8988T (cell line): Measurements from ENCODE around the gene KRTAP3-2.

ENCODE experiments used
- DNase-seq: peaks from one replicate; pipeline ENCODE4 v3.0.0; 2011

The KRTAP3-2 gene

DNA sequence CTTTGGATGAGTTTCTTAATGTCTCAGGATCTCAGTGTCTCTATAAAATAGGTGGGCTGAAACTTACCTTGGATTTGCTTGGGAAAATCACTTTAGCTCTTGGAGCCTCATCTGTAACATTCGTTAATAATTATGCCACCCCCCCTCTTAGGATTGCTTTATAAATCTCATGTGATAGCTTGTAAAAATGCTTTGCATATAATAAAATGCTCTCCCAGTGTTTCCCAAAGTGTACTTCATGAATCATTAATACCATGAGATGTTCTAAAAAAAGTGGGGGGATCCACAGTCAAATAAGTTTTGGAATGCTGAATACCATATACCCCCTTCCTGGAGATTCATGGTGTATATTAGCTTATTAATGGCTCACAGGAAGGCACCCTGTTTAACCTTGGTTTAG, 38.1 kb downstream of the KRTAP3-2 start:
- DNase-seq = no peak

DNA sequence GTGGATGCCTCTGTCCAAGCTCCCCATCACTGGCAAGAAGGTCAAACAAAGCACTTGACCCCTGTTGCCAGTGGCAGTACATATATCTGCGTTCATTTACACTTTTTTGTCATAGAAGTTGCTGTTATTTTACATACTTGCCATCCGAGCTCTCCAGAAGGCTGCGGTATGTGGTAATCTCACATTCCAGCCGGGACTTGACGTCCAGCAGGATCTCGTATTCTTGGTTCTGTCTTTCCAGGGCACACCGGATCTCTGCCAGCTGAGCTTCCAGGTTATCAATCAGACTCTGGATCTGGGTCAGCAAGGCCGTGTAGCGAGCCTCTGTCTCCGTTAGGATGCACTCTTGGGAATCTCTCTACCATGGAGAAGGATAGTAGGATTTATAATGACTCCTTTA, 39.6 kb downstream of the KRTAP3-2 start:
- no peak for DNase-seq

DNA sequence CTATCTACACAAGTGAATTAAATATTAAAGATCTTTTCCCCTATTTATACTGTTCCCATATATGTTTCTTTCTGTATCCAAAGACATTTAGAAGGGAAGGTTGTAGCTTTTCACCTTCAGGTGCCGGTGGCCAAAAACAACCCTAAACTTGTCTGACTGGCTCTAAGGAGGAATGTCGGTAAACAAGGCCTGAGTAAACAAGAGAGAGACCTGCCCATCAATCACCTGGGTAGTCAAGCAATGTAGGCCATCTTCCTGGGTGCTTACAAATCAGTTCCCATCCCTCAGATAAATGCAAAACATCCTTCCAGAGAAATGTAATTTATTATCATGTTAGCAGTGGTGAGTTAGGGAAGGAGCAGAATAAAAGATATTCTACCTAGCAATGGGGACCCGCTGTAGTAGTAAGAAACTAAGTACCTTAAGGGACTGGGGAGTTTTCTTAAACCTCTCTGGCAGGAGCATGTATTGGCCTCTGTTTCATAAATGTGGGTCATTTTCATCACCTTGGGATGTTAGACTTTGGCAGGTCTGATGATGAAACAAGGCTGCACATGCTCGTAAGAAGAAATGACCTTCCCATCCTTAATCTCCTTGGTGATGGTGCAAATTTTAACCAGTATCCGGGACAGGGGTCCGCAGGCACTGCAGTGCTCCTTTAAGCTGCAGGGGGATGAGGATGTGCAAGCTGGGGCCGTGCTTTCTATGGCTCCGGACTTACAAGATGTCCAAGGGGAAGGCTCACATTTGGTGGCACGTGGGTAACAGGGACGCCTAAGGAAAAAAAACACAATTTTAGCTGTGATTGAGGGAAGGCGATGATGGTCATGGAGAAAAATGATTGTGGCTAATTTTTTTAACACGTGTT, 41.4 kb downstream of the KRTAP3-2 start:
- DNase-seq = no peak

DNA sequence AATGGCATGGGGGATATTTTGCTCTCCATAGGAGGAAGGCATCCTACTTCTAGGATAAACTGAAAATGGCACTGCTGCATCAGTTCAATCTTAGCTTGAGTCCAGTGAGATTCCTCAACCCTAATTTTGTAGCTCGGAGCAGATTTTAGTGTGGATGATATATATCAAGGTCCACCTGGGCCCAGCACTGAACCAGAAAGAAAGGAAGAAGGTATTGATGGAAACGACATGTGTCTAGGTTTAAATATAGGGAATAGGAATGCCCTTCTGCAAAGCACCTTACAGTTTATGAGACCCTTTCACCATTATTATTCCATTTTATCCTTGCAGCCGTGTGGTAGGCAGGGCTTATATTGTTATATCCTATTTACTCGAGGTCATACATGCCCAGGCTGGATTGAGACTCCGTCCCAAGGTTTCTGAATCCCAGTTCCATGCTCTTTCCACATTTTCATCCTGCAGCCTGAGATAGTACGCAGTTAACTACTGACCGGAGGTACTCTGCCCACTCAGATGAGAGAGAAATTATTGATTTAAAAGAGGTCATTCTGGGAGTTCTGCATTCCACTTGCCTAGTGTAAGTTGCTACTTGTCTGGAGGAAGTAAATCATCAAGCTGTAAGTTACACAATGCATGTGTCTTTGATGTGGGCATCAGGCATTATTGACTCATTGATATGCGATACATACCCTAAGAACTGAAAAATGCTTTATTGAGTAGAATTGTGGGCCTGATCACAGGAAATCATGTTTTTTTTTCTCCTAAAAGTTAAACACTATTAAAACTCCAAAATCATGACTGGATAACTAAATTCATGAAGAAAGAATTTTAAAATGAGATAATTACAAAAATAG, 43.1 kb downstream of the KRTAP3-2 start:
- no peak for DNase-seq

- no peak for DNase-seq
These were observed 45.8 kb downstream of the KRTAP3-2 start for GRCh38 chr17:40953881-40954280.

DNA sequence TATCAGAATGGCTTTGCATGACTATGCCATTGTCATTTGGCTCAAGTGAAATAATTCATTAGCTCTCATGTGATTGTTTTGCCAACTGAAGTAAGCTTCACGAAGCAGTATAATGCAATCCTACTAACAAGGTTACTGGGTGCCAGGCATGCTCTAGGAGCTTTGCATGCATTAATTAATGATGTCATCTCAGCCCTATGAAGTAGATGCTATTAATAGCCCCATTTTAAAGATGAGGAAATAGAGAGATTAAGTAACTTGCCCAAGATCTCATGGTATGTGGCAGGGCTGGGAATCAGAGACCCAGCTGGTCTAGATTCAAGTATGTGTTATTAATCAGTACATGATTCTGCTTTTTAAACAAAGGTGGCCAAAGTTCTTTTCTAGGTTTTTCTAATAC, 47.0 kb downstream of the KRTAP3-2 start:
- DNase-seq = no peak

DNA sequence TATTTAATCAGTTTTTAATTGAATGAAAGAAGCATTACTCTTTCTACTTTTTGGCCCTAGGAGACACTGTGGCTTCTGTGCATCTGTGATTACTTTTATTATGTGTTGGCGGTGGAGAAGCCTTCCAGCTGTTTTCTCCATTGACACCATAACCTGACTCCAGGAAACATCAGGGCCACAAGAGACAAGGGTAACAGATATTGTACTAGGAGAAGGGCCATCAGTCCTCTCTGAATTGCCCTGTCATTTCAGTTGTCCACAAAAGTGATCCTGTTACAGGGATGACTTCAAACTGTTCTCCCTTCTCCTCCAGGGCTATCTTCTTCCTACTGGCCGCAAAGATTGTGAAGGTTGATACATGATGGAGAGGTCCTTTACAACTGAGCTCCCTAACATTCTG, 47.6 kb downstream of the KRTAP3-2 start:
- no peak for DNase-seq

- no peak for DNase-seq
These were observed 48.6 kb downstream of the KRTAP3-2 start for GRCh38 chr17:40951011-40951622.

DNA sequence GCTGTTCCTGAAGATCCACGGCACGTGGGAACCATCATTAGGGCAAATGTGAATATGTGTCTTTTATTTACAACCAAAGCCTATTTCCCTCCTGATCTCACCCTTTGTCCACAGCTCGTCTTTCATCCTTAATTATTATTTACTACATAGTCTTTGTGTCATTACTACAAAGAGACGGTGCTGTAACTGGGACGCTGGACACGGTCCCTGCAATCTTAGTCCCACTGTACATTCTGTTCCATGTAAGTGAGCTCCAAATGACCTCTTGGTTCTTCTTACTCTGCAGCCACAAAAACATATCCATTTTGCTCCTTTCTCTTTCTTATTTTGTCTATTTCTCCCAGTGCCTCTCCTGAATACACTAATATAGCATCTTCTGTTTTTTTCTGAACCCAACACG, 49.5 kb downstream of the KRTAP3-2 start:
- DNase-seq = no peak

GRCh38 chr17:40949418-40949817, 50.3 kb downstream of the KRTAP3-2 start:
- no peak for DNase-seq
